HG02840 (cell line): ENCODE measurements around the gene PSMD6.

Experiments
- ATAC-seq: cut with Tn5 transposase; IDR thresholded peaks from one replicate; pipeline ENCODE4 v1.9.1; 2021; ENCODE audit warnings: mild to moderate bottlenecking, moderate library complexity, moderate number of reproducible peaks; ENCODE audit not compliant: unreplicated experiment, low FRiP score

PSMD6 gene

DNA sequence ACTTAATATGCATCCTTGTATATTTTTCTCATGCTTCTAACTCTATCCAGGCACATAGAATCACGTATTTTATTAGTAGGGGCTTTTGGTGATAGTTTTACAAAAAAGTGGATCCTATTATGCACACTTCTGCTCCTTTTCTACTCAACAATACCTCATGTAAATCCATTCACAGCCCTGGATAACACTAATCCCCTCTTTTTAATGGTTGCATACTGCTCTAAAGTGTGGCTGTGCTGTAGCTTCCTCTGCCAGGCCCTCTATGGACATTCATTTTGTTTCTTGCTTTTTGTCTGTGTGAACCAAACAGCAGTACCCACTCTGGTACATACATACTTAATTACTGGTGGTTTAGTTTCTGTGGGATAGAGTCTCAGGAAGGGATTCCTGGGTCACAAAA is 59.8 kb downstream of the PSMD6 start:
- ATAC-seq = no peak

DNA sequence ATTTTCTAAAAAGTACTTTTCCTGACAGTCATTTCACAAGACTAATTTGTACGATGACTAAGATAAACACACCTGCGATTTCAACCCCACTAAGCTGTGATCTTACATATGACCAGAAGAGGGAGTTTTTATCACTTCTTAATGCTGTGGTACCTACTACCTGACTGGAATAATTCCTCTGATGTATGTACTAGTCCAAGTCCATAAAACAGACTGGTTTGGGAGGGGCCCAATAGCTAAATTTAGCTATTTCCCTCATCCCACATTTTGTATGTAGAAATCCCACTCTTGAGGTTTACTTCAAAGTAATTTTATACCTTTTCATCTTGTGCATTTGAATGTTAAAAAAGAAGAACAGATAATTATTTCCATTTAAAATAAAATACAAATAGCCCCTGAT is 61.4 kb downstream of the PSMD6 start:
- ATAC-seq = peak; percentile 58
